Lung (tissue), 12 donors: ENCODE results near the gene MRPS2. TPM values are rescaled to one million over a fixed set of nuclear protein-coding genes. Genes with fewer than 3 reads are reported as not detected.

Source experiments
- ATAC-seq: fragments of 200-7000 bp; cut with Tn5 transposase; one replicate; pipeline ENCODE4 v1.9.1; 2020; ENCODE audit warnings: moderate number of reproducible peaks; ENCODE audit not compliant: insufficient read depth, low FRiP score
- DNase-seq, 3 donors: peaks; one replicate each; pipeline ENCODE4 v3.0.0-alpha.2; 2013 to 2017
- H3K27ac ChIP-seq, 2 donors: one replicate each; pipeline ENCODE4 v1.5.1; 2013; ENCODE audit warnings: mild to moderate bottlenecking in 2 of 2, moderate library complexity in 2 of 2, control low read depth in 1 of 2, inconsistent platforms in 1 of 2, low read depth in 1 of 2, low read length in 1 of 2
- H3K27me3 ChIP-seq, 3 donors: one replicate each; pipeline ENCODE4 v1.5.1; 2013; ENCODE audit warnings: low read length in 2 of 3; ENCODE audit not compliant: control insufficient read depth in 3 of 3, insufficient read depth in 3 of 3
- H3K36me3 ChIP-seq, 4 donors: one replicate each; pipeline ENCODE4 v1.5.1; 2013; ENCODE audit warnings: low read length in 4 of 4, mild to moderate bottlenecking in 1 of 4, moderate library complexity in 1 of 4; ENCODE audit not compliant: control insufficient read depth in 4 of 4, insufficient read depth in 4 of 4
- H3K4me1 ChIP-seq, 5 donors: one replicate each; pipeline ENCODE4 v1.5.1; 2013; ENCODE audit warnings: low read length in 5 of 5, mild to moderate bottlenecking in 2 of 5, moderate library complexity in 1 of 5; ENCODE audit not compliant: control insufficient read depth in 5 of 5, insufficient read depth in 5 of 5
- H3K4me3 ChIP-seq: one replicate; pipeline ENCODE4 v1.5.1; 2013; ENCODE audit warnings: mild to moderate bottlenecking, control low read depth, moderate library complexity
- H3K9ac ChIP-seq, 2 donors: one replicate each; pipeline ENCODE4 v1.5.1; 2013; ENCODE audit warnings: low read length in 2 of 2, control low read depth in 1 of 2; ENCODE audit not compliant: insufficient read depth in 1 of 2
- H3K9me3 ChIP-seq, 4 donors: one replicate each; pipeline ENCODE4 v1.5.1; 2013; ENCODE audit warnings: low read length in 3 of 4, mild to moderate bottlenecking in 1 of 4, moderate library complexity in 1 of 4; ENCODE audit not compliant: control insufficient read depth in 4 of 4, insufficient read depth in 3 of 4
- WGBS, 2 donors: extraction: QIAGEN DNeasy Blood & Tissue Kit; methylation state at CpG; one replicate each; pipeline ENCODE4 v1.1.7; 2013; 5-methylcytosine and 5-hydroxymethylcytosine counted together
- polyA plus RNA-seq, 2 donors: library from polyadenylated mRNA; stranded (reverse); fragments of 200-250 nt; gene quantifications; one replicate each; pipeline ENCODE4 v1.2.1, GENCODE V29; 2013
- total RNA-seq, 2 donors: library from RNA; depleted of rRNA in 1 of 2; stranded (reverse); fragments of >200 nt in 1 of 2; gene quantifications; one replicate each; pipeline ENCODE4 v1.2.1, GENCODE V29; 2014 to 2021
- TF ChIP-seq, protein P1 (sequence below): IDR thresholded peaks from 2 replicates; pipeline ENCODE4 v1.5.1; 2012; ENCODE audit warnings: mild to moderate bottlenecking; ENCODE audit errors: control extremely low read depth, extremely low read depth
- donor health status: control.
- donor health status: control.
- donor health status: Bipolar disorder and iron deficiency.
- donor health status: healthy.
- donor health status: DM: yes; HTN: yes; CAD: no.

Gene MRPS2
- total and polyA plus RNA-seq, 4 donors = 18.2 to 42.0 (median 31.8) TPM

GRCh38 chr9:135492886-135493669 lies 7.4 kb upstream of the MRPS2 start:
- Histone ChIP-seq H3K4me3 (no peak overlapping the region), H3K36me3 (peaks cover 0 to 9% (median under 1%) of the 10 kb centered on the region in 4 donors), H3K9me3 (no peaks in the 10 kb centered on the region), H3K27ac (no peak overlapping the region), H3K9ac (no peak overlapping the region), H3K4me1 (no peaks in the 10 kb centered on the region), H3K27me3 (no peaks in the 10 kb centered on the region)
- 92 to 95% methylated on average over 27 of the region's 27 CpGs for WGBS, 2 donors
- TF ChIP-seq, protein P1, sequence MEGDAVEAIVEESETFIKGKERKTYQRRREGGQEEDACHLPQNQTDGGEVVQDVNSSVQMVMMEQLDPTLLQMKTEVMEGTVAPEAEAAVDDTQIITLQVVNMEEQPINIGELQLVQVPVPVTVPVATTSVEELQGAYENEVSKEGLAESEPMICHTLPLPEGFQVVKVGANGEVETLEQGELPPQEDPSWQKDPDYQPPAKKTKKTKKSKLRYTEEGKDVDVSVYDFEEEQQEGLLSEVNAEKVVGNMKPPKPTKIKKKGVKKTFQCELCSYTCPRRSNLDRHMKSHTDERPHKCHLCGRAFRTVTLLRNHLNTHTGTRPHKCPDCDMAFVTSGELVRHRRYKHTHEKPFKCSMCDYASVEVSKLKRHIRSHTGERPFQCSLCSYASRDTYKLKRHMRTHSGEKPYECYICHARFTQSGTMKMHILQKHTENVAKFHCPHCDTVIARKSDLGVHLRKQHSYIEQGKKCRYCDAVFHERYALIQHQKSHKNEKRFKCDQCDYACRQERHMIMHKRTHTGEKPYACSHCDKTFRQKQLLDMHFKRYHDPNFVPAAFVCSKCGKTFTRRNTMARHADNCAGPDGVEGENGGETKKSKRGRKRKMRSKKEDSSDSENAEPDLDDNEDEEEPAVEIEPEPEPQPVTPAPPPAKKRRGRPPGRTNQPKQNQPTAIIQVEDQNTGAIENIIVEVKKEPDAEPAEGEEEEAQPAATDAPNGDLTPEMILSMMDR = no peak
- DNase-seq (peak in 1 of 3 donors; percentile 8), ATAC-seq (no peak)

DNA sequence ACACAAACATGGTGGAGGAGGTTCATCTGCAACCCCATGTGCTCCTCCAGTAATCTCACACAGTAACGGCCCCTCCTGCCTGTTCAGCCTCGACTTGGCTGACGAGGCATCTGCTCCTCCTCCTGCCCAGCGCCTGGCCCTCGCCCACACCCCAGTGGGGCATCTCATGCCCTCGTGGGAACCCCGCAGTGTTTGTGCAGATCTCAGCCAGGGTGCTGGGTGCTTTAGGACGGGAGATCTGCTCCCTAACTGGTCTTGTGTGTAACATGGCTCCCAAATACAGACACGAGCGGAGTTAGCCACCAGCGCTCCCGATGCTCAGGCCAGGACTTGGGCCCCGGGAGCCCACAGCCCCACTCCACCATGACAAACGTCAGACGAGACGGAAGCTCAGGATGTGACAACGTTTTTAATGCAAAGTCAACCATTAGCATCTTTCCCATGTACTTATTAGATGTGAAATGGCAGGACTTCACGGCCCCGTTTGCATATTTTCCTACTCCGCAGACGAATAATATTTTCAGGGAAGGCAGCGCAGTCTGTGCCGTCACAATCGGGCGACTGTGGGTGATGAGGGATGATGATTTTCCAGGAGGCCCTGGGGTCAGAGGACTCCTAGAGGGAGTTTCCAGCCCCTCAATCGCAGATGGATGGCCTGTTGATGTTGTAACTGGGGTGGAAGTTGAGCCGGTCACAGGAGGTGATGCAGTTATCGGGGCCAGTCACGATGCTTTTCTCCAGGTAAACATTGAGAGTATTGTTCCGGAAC lies 5.5 kb upstream of the MRPS2 start:
- Histone ChIP-seq H3K4me3 (no peak overlapping the region), H3K9ac (no peak overlapping the region), H3K4me1 (peaks cover 0 to 7% (median 0%) of the 10 kb centered on the region in 5 donors), H3K27ac (no peak overlapping the region), H3K36me3 (peaks cover 0 to 2% (median 0%) of the 10 kb centered on the region in 4 donors), H3K27me3 (no peaks in the 10 kb centered on the region), H3K9me3 (no peaks in the 10 kb centered on the region)
- TF ChIP-seq, protein P1 = no peak
- ATAC-seq (no peak), DNase-seq (peak in 1 of 3 donors; percentile 4)
- 81 to 91% methylated on average over 30 of the region's 30 CpGs for WGBS, 2 donors

- no peak overlapping the region for H3K9ac ChIP-seq
- no peak for ATAC-seq
- H3K9me3 ChIP-seq = no peaks in the 10 kb centered on the region
- H3K4me3 ChIP-seq = no peak overlapping the region
- no peaks in the 10 kb centered on the region for H3K27me3 ChIP-seq
- DNase-seq = peak in 1 of 3 donors; percentile 7
- TF ChIP-seq, protein P1 = no peak
- peaks cover 0 to 16% (median 9%) of the 10 kb centered on the region in 4 donors for H3K36me3 ChIP-seq
- WGBS, 2 donors = 84 to 85% methylated on average over 15 of the region's 15 CpGs
- no peak overlapping the region for H3K27ac ChIP-seq
- peaks cover 3 to 21% (median 8%) of the 10 kb centered on the region in 5 donors for H3K4me1 ChIP-seq
These were observed 1.9 kb upstream of the MRPS2 start for GRCh38 chr9:135498381-135499126.
